HG03159 (cell line): ENCODE results near the gene SEPSECS.

Experiments used
- ATAC-seq: cut with Tn5 transposase; IDR thresholded peaks from one replicate; pipeline ENCODE4 v1.9.1; 2021; ENCODE audit warnings: mild to moderate bottlenecking, moderate library complexity; ENCODE audit not compliant: unreplicated experiment

Gene SEPSECS

GRCh38 chr4:25157081-25157480 is 3.2 kb downstream of the SEPSECS start:
- ATAC-seq, result no peak

- no peak for ATAC-seq
Measured at GRCh38 chr4:25155947-25156346, 4.3 kb downstream of the SEPSECS start.

DNA sequence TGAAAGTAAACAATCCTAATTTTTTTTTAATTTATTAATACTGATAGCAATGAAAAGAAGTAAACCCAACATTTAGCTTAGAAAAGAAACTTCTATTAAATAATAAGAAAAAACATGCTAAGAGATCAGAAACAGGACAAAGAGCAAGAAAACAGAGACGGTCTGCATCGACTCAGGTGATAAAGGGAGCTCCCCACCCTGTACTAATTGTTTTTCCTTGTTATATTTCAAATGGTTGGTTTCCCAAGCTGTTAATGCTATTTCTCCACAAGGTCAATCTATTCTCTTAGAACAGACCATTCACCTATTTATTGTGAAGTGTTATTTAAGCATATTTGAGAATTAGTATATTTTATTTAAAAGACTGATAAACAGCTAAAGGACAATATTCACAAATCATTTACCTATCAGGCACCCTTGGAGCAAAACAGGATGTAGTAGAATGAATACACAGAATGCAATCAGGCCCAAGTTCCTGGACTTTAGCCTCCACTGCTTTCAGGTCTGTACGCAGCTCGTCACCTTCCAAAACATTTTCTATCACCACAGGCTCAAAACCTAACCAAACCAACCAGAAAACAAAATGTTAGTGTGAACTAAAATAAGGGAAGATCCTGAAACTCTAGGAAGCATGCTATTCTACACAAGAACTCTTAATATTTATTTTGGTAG is 5.5 kb downstream of the SEPSECS start:
- no peak for ATAC-seq

DNA sequence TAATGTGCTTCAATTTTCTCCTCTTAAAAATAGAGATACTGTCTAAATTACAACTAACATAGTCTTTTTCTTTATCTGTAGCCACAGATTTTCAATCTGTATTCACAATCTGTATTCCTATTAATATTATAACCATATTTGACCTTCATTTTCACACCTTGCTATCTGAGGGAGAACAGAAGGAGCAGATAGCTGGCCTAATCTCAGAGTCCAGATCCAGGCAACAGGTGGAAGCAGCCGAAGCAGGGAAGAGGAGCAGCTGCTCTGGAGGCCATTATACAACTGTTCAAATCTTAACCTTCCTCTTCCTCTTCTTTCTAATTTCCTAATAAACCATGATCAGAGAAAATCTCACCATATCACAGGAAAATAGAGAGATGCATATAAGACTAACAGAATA is 14.2 kb downstream of the SEPSECS start:
- ATAC-seq, result no peak

- ATAC-seq, result no peak
Measured at GRCh38 chr4:25144870-25145481, 15.3 kb downstream of the SEPSECS start.

GRCh38 chr4:25142468-25142867 is 17.8 kb downstream of the SEPSECS start:
- no peak for ATAC-seq

GRCh38 chr4:25141592-25141991 is 18.7 kb downstream of the SEPSECS start:
- ATAC-seq, result no peak

DNA sequence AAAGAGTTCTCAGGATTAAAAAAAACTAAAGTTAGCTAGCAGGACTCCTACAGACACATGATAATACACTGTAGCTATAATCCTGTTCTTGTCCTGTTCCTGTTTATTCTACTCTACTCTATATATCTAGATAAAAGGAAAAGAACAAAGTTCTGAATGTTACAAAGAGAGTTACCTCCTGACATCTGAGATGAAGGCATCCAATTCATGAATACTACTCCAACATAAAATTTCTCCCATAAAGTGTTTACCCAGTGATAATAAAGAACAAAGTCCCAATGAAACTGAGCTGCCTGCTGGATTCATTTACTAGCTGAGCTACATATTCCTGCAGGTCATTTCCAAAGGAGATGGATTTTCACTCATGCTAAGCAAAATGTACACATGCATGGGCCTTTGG is 27.1 kb downstream of the SEPSECS start:
- no peak for ATAC-seq

DNA sequence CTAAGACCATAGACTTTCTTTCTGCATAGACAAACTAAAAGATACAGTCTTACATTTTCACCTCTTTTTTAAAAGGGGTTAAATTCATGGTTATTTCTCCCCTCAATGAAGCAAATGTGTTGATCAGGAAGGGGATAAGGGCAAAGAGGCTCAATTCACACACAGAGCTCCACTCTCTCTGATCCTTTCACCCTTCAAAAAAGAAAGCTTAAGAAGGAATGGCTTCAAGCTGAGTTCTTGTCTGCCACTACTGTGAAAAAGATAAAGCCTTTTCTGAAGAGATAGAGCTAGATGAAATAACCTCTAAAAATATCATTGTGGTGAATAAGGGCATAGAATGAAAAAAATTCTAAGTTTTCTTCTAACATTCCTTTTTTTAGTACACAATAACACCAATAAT is 28.3 kb downstream of the SEPSECS start:
- ATAC-seq, result no peak

- no peak for ATAC-seq
Measured at GRCh38 chr4:25131381-25131780, 28.9 kb downstream of the SEPSECS start.

GRCh38 chr4:25129917-25130316 is 30.3 kb downstream of the SEPSECS start:
- ATAC-seq, result no peak

DNA sequence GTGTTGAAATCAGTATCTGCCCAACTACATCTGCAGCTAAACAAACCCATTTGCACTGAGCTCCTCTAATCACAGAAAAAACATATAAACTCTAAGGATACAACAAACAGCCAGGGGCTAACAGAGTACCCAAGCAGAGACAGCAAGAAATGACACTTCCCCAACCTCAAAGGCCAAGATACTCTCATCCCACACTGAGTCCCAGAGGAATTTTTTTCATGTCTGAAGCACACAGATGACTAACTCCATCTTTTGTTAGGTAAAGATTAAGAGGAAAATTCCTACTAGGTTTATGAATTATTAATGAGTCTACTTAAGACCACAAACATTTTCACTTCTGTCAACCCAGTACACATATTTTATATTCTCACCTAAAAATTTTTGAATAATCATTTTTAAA is 31.6 kb downstream of the SEPSECS start:
- ATAC-seq, result no peak

GRCh38 chr4:25123236-25123635 is 37.0 kb downstream of the SEPSECS start:
- ATAC-seq, result peak; percentile 90

DNA sequence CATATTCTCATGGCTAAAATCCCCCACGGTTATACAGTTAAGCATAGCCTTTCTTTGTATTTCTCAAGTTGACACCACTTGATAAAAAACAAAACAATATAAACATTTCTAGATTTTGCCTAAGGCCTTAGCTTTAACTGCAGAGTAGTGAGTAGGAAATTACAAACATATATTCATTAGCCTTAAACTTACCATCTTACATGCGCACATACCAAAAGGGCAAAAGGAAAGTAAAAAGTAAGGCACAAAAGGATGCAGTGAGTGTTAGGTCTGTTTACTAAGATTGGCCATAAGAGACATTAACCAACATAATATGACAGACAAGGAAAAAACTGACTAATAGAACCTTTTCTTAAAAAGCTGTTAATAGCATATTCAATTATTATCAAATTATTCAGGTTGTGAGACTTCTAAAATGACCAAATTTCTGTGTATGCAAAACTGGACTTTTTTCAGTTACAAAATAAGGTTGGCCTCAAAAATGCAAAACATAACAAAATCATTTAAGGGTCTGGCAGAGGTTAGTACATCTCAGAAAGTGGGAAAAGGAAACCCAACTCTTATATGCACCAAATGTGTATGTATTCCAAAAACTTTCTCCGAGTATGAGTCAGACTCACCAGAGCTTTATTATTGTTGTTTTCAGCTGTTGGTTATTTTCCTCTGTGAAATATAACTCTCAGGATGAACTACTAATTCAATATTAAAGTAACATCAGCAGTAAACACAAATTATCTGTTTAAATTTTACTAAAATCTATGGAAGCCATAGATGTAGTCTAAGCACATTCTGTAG is 39.9 kb downstream of the SEPSECS start:
- no peak for ATAC-seq

DNA sequence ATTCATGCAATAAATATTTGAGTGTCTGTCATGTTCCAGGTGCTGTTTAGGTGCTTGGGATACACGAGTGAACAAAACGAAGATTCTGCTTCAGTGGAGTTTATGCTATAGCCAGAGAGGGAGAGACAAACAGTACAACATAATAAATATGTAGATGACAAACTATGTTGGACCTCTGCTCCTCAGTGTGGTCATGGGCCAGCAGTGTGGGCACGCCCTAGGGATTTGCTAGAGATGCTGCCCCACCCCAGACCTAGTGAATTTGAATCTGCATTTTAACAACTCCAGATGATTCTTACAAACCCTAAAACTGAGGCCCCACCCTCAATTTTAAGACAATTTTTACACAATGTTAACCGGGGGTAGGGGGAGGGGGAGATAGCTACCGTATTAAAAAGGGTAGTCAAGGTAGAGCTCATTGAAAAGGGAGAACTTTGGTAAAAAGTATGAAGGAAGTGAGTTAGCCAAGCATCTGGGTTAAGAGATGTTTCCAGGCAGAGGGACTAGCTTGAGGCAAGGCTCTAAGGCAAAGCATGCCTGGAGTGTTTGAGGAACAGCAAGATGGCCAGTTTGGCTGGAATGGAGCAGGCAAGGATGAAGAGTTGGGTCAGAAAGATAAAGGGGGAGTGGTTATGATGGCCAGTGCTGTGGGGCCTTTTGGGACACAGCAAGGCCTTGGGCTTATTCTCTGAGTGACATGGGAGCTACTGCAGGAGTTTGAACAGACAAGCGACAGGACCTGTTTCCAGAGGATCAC is 42.4 kb downstream of the SEPSECS start:
- no peak for ATAC-seq

DNA sequence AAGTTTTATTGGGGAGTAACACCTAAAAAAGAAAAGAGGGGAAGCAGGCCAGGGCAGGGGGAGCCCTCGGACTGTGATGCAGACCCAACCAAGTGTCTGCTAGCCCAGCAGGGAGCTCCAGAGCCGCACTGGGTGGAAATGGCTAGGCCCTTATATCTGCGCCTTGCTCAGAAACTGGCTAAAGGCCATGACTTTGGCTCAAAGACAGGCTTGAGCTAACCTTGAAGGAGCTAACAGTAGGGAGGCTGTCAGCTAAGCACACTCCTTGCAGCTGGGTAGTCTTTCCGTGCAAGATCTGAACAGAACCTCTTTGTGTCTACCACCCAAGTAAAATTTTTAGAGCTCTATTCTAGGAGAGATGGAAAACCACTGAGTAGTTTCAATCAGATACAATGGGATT is 43.0 kb downstream of the SEPSECS start:
- ATAC-seq, result no peak

- no peak for ATAC-seq
Measured at GRCh38 chr4:25113915-25114904, 46.0 kb downstream of the SEPSECS start.

- no peak for ATAC-seq
Measured at GRCh38 chr4:25112995-25113380, 47.3 kb downstream of the SEPSECS start.

DNA sequence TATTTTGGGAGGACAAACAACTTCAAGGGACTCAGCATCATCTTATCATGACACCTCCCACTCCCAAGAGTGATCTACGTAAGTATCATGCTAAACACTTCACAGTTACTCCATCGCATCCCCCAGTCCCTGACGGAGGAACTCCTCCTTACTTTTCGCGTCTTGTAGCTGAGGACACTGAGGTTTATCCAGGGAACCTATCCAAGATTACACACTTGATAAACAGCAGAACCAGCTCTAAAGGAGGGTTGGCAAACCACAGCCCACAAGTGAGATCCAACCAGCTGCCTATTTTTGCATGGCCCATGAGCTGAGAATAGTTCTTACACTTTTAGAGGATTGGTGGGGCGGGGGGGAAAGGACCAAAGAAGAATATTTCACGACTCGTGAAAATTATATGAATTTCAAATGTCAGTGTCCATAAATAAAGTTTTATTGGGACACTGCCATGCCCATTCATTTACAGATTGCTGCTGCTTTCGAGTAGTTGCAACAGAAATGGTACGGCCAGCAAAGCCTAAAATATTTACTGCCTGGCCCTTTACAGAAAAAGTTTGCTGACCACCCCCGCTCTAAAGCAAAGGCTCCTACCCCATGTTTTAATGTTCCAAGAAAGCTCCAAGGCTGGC is 47.8 kb downstream of the SEPSECS start:
- ATAC-seq, result no peak
